HEK293 (cell line): ENCODE measurements around the gene CFAP57.

ENCODE experiments used
- CTCF ChIA-PET: fragments of 350-600 bp; formaldehyde crosslinking; extraction: SDS; loops from one replicate; lab custom pipeline; 2021; ENCODE audit warnings: antibody characterized with exemption; lab: Yijun Ruan, JAX
- POLR2A ChIA-PET: fragments of 300-600 bp; formaldehyde crosslinking; extraction: SDS; loops from one replicate; lab custom pipeline; 2020; ENCODE audit warnings: antibody characterized with exemption, inconsistent platforms; lab: Yijun Ruan, JAX
- H3K27ac ChIP-seq: fragments of 200-500 bp; sonication (Bioruptor generic); 2 replicates; pipeline ENCODE4 v1.5.1; 2014; ENCODE audit warnings: low read depth, low read length, control low read depth, inconsistent platforms; ENCODE audit errors: extremely low read depth
- H3K36me3 ChIP-seq, 2 experiments: fragments of 200-500 bp in 1 of 2; sonication (Bioruptor generic) in 1 of 2; 1 replicate in 1 of 2; 2 replicates in 1 of 2; pipeline ENCODE4 v1.5.1; 2014 to 2017; ENCODE audit warnings: inconsistent platforms in 2 of 2, low read length in 2 of 2; ENCODE audit not compliant: control insufficient read depth in 2 of 2, insufficient read depth in 1 of 2
- H3K4me1 ChIP-seq: fragments of 200-500 bp; sonication (Bioruptor generic); 2 replicates; pipeline ENCODE4 v1.5.1; 2014; ENCODE audit warnings: mild to moderate bottlenecking, low read length, inconsistent platforms; ENCODE audit not compliant: control insufficient read depth, insufficient read depth
- H3K4me3 ChIP-seq: 2 replicates; pipeline ENCODE4 v1.5.1; 2011; ENCODE audit warnings: low read depth, mild to moderate bottlenecking, control low read depth, low read length, moderate library complexity
- H3K9me3 ChIP-seq: fragments of 200-500 bp; sonication (Bioruptor generic); 2 replicates; pipeline ENCODE4 v1.5.1; 2014; ENCODE audit warnings: low read depth, low read length, inconsistent platforms; ENCODE audit not compliant: control insufficient read depth, insufficient read depth
- FEZF1 ChIP-seq: fragments of 450-650 bp; formaldehyde crosslinking; IDR thresholded peaks from 2 replicates; pipeline ENCODE4 v1.5.1; 2016; ENCODE audit warnings: missing biosample characterization, missing genetic modification characterization
- SCRT2 ChIP-seq: fragments of 450-650 bp; formaldehyde crosslinking; IDR thresholded peaks from 2 replicates; pipeline ENCODE4 v1.5.1; 2016; ENCODE audit warnings: missing biosample characterization, missing genetic modification characterization
- SETDB1 ChIP-seq: IDR thresholded peaks from one replicate; pipeline ENCODE4 v1.6.1; 2017; ENCODE audit warnings: mild to moderate bottlenecking, low read length, moderate library complexity, mixed read lengths; ENCODE audit not compliant: insufficient read length
- SP7 ChIP-seq: fragments of 450-650 bp; formaldehyde crosslinking; IDR thresholded peaks from 2 replicates; pipeline ENCODE4 v1.5.1; 2016; ENCODE audit warnings: missing biosample characterization, missing genetic modification characterization
- ZBTB11 ChIP-seq: fragments of 450-650 bp; formaldehyde crosslinking; conservative IDR thresholded peaks from 2 replicates; pipeline ENCODE4 v1.5.1; 2016; ENCODE audit warnings: low read depth, missing biosample characterization, missing genetic modification characterization
- ZNF157 ChIP-seq: fragments of 450-650 bp; formaldehyde crosslinking; IDR thresholded peaks from 2 replicates; pipeline ENCODE4 v1.5.1; 2016; ENCODE audit warnings: missing biosample characterization, missing genetic modification characterization
- ZNF311 ChIP-seq: fragments of 450-650 bp; formaldehyde crosslinking; IDR thresholded peaks from 2 replicates; pipeline ENCODE4 v1.5.1; 2017; ENCODE audit warnings: missing biosample characterization, missing genetic modification characterization, borderline replicate concordance
- ZNF362 ChIP-seq: fragments of 450-650 bp; formaldehyde crosslinking; IDR thresholded peaks from 2 replicates; pipeline ENCODE4 v1.5.1; 2016; ENCODE audit warnings: missing biosample characterization, missing genetic modification characterization
- ZNF398 ChIP-seq: fragments of 450-650 bp; formaldehyde crosslinking; IDR thresholded peaks from 2 replicates; pipeline ENCODE4 v1.5.1; 2017; ENCODE audit warnings: missing biosample characterization, missing genetic modification characterization
- ZNF433 ChIP-seq: fragments of 450-650 bp; formaldehyde crosslinking; IDR thresholded peaks from 2 replicates; pipeline ENCODE4 v1.5.1; 2016; ENCODE audit warnings: missing biosample characterization, missing genetic modification characterization, low read depth
- ZNF548 ChIP-seq: fragments of 450-650 bp; formaldehyde crosslinking; IDR thresholded peaks from 2 replicates; pipeline ENCODE4 v1.5.1; 2016; ENCODE audit warnings: missing biosample characterization, missing genetic modification characterization
- ZNF677 ChIP-seq: fragments of 450-650 bp; IDR thresholded peaks from 2 replicates; pipeline ENCODE4 v1.5.0; 2018; ENCODE audit warnings: missing biosample characterization, mild to moderate bottlenecking, missing genetic modification characterization, moderate library complexity
- ZSCAN18 ChIP-seq: fragments of 450-650 bp; formaldehyde crosslinking; IDR thresholded peaks from 2 replicates; pipeline ENCODE4 v1.5.1; 2016; ENCODE audit warnings: missing biosample characterization, missing genetic modification characterization
- TF ChIP-seq, protein P1 (sequence below): fragments of 450-650 bp; IDR thresholded peaks from 2 replicates; pipeline ENCODE4 v1.5.1; 2018; ENCODE audit warnings: missing biosample characterization, mild to moderate bottlenecking, missing genetic modification characterization
- TF ChIP-seq, protein P2 (sequence below): fragments of 450-650 bp; formaldehyde crosslinking; IDR thresholded peaks from 2 replicates; pipeline ENCODE4 v1.5.1; 2016; ENCODE audit warnings: missing biosample characterization, missing genetic modification characterization
- TF ChIP-seq, protein P3 (sequence below): fragments of 450-650 bp; formaldehyde crosslinking; IDR thresholded peaks from 2 replicates; pipeline ENCODE4 v1.5.1; 2017; ENCODE audit warnings: missing biosample characterization, mild to moderate bottlenecking, missing genetic modification characterization, moderate library complexity

The CFAP57 gene

DNA sequence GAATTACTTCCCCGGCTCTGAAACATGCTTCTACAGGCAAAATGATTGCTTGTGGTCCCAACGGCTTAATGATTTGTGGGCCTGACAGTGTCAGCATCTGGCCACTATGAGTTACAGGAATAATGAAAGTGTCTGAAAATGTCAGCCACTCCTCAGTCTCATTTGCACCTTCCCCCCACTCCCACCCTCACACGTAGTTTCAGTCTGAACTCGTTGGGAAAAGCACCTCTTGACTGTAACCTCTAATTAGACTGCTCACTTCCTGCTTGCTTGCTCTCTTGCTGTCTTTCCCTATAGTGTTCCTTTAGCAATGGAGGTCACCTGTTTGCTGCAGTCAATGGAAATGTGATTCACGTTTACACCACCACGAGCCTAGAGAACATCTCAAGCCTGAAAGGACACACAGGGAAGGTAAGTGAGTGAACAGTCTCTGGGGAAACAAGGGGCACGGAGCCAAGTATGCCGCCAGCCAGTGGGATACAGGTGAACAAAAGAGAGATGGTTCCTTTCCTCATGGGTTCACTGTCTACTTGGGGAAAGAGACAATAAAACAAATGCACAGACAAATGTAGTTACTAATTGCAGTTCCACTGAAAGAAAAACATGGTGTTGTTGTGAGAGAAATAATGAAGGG, 27.1 kb downstream of the CFAP57 start:
- CTCF ChIA-PET, result no interaction called here
- no peaks in the 10 kb centered on the region for H3K4me1 ChIP-seq
- no peaks in the 10 kb centered on the region for H3K36me3 ChIP-seq
- no peaks in the 10 kb centered on the region for H3K9me3 ChIP-seq
- TF ChIP-seq FEZF1 (tag by site-specific recombination) (peak; percentile 88), ZNF311 (tag by site-specific recombination) (no peak), ZNF677 (tag by site-specific recombination) (no peak), SP7 (peak; percentile 92), SCRT2 (0 out of 2 replicates have a peak, but pooled peaks have one; percentile 26), ZNF433 (no peak), ZSCAN18 (tag by site-specific recombination) (no peak)
- TF ChIP-seq, all 188 proteins: peak for 3
- Histone ChIP-seq H3K4me3 (no peak overlapping the region), H3K27ac (no peak overlapping the region)
- POLR2A ChIA-PET, result no interaction called here

GRCh38 chr1:43203859-43204258, 31.7 kb downstream of the CFAP57 start:
- Histone ChIP-seq H3K36me3 (no peaks in the 10 kb centered on the region), H3K4me1 (no peaks in the 10 kb centered on the region), H3K4me3 (no peak overlapping the region), H3K27ac (no peak overlapping the region), H3K9me3 (no peaks in the 10 kb centered on the region)
- CTCF ChIA-PET, result no interaction called here
- TF ChIP-seq SETDB1 (peak; percentile 70), ZBTB11 (tag by site-specific recombination) (no peak), ZNF362 (no peak)
- POLR2A ChIA-PET, result no interaction called here

DNA sequence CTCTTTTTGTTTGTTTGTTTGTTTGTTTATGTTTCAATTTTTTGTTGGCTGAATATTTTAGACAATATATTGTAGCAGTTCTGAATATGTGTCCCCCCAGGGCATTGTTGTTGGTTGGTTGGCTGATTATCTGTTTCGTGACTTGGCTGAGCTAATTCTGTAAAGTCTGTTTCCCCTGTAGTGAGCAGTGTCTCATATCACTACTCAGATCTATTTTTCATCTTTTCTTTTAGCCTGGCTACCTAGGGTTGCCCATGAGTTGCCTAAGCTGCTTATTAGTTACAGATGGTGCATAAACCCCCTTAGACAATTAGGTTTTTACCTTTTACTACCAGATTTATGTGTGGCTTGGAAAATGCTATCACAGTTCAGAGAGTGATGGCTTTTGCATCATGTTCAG, 32.3 kb downstream of the CFAP57 start:
- Histone ChIP-seq H3K4me3 (no peak overlapping the region), H3K27ac (no peak overlapping the region), H3K9me3 (no peaks in the 10 kb centered on the region), H3K4me1 (no peaks in the 10 kb centered on the region), H3K36me3 (no peaks in the 10 kb centered on the region)
- POLR2A ChIA-PET, result no interaction called here
- CTCF ChIA-PET, result interaction anchor here (0.6 kb wide), 1 partner anchor 258 kb away, joined by 4 read pairs; no protein-coding TSS in a partner anchor
- TF ChIP-seq ZNF398 (tag by site-specific recombination), result no peak
- TF ChIP-seq, protein P1, sequence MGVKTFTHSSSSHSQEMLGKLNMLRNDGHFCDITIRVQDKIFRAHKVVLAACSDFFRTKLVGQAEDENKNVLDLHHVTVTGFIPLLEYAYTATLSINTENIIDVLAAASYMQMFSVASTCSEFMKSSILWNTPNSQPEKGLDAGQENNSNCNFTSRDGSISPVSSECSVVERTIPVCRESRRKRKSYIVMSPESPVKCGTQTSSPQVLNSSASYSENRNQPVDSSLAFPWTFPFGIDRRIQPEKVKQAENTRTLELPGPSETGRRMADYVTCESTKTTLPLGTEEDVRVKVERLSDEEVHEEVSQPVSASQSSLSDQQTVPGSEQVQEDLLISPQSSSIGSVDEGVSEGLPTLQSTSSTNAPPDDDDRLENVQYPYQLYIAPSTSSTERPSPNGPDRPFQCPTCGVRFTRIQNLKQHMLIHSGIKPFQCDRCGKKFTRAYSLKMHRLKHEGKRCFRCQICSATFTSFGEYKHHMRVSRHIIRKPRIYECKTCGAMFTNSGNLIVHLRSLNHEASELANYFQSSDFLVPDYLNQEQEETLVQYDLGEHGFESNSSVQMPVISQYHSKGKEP (tag by site-specific recombination), result no peak
- TF ChIP-seq ZNF548 (tag by site-specific recombination), result no peak
- TF ChIP-seq, protein P2, sequence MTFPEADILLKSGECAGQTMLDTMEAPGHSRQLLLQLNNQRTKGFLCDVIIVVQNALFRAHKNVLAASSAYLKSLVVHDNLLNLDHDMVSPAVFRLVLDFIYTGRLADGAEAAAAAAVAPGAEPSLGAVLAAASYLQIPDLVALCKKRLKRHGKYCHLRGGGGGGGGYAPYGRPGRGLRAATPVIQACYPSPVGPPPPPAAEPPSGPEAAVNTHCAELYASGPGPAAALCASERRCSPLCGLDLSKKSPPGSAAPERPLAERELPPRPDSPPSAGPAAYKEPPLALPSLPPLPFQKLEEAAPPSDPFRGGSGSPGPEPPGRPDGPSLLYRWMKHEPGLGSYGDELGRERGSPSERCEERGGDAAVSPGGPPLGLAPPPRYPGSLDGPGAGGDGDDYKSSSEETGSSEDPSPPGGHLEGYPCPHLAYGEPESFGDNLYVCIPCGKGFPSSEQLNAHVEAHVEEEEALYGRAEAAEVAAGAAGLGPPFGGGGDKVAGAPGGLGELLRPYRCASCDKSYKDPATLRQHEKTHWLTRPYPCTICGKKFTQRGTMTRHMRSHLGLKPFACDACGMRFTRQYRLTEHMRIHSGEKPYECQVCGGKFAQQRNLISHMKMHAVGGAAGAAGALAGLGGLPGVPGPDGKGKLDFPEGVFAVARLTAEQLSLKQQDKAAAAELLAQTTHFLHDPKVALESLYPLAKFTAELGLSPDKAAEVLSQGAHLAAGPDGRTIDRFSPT (tag by site-specific recombination), result no peak
- no peak for TF ChIP-seq ZNF157 (tag by site-specific recombination)
- TF ChIP-seq, protein P3, sequence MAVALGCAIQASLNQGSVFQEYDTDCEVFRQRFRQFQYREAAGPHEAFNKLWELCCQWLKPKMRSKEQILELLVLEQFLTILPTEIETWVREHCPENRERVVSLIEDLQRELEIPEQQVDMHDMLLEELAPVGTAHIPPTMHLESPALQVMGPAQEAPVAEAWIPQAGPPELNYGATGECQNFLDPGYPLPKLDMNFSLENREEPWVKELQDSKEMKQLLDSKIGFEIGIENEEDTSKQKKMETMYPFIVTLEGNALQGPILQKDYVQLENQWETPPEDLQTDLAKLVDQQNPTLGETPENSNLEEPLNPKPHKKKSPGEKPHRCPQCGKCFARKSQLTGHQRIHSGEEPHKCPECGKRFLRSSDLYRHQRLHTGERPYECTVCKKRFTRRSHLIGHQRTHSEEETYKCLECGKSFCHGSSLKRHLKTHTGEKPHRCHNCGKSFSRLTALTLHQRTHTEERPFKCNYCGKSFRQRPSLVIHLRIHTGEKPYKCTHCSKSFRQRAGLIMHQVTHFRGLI (tag by site-specific recombination), result no peak
